Measurements from ENCODE around the gene MAD2L1BP. TPM values are rescaled to one million over a fixed set of nuclear protein-coding genes. Genes with fewer than 3 reads are reported as not detected.

Gene MAD2L1BP
- total RNA-seq, 1 experiment from 2014 or later: 36.6 TPM

DNA sequence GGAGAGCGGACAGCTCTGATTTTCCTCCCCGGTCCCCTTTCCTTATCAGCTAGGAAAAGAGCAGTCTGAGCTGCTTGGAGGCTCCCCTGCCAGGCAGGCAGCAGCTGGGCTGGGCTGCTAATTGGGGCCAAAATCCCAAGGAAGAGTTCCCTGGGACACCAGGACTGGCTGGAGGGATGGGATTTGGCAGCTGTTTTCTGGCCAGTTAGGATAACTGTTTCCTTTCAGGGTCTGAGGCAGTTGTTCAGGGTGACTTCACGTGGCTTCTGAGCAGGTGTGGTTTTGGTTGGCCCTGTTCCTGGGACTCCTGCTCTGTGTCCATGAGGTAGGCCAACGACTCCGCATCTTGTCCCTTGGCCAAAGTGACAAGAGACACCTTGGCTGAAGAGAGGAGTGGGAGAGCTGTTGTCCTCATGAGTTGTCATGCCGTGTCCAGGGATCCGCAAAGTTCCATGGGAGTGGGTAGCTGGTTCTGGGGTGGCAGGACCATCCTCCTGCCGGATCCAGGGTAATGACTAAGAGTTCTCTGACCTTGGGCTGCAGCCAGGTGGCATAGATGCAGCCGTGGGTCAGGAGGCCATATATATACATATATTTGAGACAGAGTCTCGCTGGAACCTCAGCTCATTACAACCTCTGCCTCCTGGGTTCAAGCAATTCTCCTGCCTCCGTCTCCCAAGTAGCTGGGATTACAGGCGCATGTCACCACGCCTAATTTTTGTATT, 30.7 kb downstream of the MAD2L1BP start (continued):
- TF ChIP-seq EZH2phosphoT487 (IDR thresholded peaks at IDR 0.05; ENCODE audit: borderline replicate concordance): no peak
- TF ChIP-seq, protein P1, sequence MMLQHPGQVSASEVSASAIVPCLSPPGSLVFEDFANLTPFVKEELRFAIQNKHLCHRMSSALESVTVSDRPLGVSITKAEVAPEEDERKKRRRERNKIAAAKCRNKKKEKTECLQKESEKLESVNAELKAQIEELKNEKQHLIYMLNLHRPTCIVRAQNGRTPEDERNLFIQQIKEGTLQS (IDR thresholded peaks at IDR 0.05): no peak
- no peak for TF ChIP-seq SP1 (IDR thresholded peaks at IDR 0.05; ENCODE audit: low read depth)
- no peak for TF ChIP-seq POLR2AphosphoS5 (IDR thresholded peaks at IDR 0.05; ENCODE audit: low read depth, low read length)

DNA sequence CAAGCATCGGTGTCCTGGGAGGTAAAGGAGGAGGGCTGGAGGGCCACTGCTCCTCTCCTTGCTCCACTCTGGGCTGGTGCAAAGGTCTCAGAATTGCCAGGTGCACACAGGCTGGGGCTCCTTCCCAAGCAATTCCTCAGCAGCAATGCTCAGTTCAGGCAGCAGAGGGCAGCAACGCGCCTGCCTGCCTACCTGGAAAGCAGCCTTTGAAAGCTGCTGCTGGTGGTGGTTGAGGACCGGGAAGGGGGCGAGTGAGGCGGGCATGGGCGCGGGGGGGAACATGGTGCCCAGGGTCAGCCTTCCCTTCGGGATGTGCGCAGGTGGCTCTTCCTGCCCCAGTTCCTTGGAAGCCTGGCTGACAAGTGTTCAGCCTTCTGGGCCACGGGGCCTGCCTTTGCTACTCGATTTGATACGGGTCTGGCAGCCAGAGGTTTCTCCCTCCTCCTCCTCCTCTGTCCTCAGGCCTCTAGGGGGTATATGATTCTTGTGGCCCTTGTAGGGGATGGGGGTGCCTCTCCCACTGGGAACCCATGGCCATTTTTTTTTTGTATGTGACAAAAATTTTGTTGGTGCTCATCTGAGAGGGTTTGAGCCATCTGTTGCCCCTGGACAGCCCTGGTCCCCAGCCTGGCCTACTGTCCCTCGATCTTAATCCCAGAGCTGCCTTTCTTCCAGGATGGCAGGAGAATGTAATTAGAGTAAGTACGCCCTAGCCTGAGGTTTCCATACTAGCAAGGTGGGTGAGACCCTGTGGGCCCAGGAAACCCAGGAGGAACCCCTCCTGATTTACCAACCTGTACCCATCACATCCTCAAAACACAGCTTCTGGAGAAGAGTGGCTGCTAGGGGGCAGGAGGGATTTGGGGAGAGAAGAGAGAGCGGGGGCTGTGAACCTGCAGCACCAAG, 31.9 kb downstream of the MAD2L1BP start:
- RAD21 ChIA-PET (ENCODE audit: low non-redundant PET in 1 of 2, low total read pairs in 2 of 2, uncharacterized antibody in 2 of 2, unreplicated experiment in 2 of 2): interaction anchor here (1.0 to 1.3 kb wide), 2 partner anchors 412 kb away, joined by 3 to 4 read pairs; no protein-coding TSS in a partner anchor
- CTCF ChIA-PET: interaction anchor here (0.6 to 4.6 kb wide), 29 partner anchors 10 to 412 kb away, joined by 3 to 45 read pairs (median 4); partner anchors contain the start of genes GTPBP2 and VEGFA
- POLR2A ChIA-PET: interaction anchor here (0.9 to 1.1 kb wide), 3 partner anchors 102 to 411 kb away, joined by 3 read pairs; partner anchors contain the start of gene VEGFA

More for the DNA sequence above, 31.9 kb downstream of the MAD2L1BP start:
- peaks cover 12 to 49% of the 10 kb centered on the region in 2 experiments for H3K4me1 ChIP-seq (ENCODE audit: control insufficient read depth in 1 of 2, insufficient read depth in 2 of 2, low read length in 2 of 2)
- no peak overlapping the region for H2AFZ ChIP-seq (ENCODE audit: low read depth, low read length, poor library complexity, severe bottlenecking)
- DNase-seq (ENCODE audit: low read depth, low spot score): peak; percentile 43
- peak; percentile 68 for ATAC-seq
- no peaks in the 10 kb centered on the region for H3K9me2 ChIP-seq (ENCODE audit: insufficient read depth)
- H3K27ac ChIP-seq (ENCODE audit: low read depth, low read length): peak overlapping the region; percentile 49; the same call in 1 of the 2 replicates
- no peak overlapping the region; a peak in 1 of 4 replicates for H3K4me3 ChIP-seq (replicated peaks in 1 of 2; ENCODE audit: low read depth in 1 of 2, low read length in 2 of 2)
- H3K9ac ChIP-seq (ENCODE audit: low read length): no peak overlapping the region
- intact Hi-C loops (cut with micrococcal nuclease): loop anchor here (1.0 to 5.0 kb wide), 4 partner anchors 93 to 765 kb away; no protein-coding TSS in a partner anchor
- TF ChIP-seq RAD21 (IDR thresholded peaks at IDR 0.05; ENCODE audit: low read depth): peak; percentile 95
- TF ChIP-seq, protein P2, sequence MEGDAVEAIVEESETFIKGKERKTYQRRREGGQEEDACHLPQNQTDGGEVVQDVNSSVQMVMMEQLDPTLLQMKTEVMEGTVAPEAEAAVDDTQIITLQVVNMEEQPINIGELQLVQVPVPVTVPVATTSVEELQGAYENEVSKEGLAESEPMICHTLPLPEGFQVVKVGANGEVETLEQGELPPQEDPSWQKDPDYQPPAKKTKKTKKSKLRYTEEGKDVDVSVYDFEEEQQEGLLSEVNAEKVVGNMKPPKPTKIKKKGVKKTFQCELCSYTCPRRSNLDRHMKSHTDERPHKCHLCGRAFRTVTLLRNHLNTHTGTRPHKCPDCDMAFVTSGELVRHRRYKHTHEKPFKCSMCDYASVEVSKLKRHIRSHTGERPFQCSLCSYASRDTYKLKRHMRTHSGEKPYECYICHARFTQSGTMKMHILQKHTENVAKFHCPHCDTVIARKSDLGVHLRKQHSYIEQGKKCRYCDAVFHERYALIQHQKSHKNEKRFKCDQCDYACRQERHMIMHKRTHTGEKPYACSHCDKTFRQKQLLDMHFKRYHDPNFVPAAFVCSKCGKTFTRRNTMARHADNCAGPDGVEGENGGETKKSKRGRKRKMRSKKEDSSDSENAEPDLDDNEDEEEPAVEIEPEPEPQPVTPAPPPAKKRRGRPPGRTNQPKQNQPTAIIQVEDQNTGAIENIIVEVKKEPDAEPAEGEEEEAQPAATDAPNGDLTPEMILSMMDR (IDR thresholded peaks at IDR 0.05 in 2 of 3, conservative IDR thresholded peaks at IDR 0.05 in 1 of 3; ENCODE audit: borderline replicate concordance in 1 of 3, insufficient read depth in 1 of 3, low read depth in 2 of 3, low read length in 2 of 3): peak; percentile 89 to 97 (median 94)
- TF ChIP-seq JUND (IDR thresholded peaks at IDR 0.05): no peak
- TF ChIP-seq SIN3A (IDR thresholded peaks at IDR 0.05; ENCODE audit: low read depth): no peak
- no peak for TF ChIP-seq EGR1 (IDR thresholded peaks at IDR 0.05; ENCODE audit: low read depth)
- TF ChIP-seq FOSL1 (IDR thresholded peaks at IDR 0.05; ENCODE audit: low read depth): no peak
- no peak for TF ChIP-seq ELF1 (IDR thresholded peaks at IDR 0.05; ENCODE audit: borderline replicate concordance, low read depth)
- TF ChIP-seq YY1 (IDR thresholded peaks at IDR 0.05; ENCODE audit: extremely low read depth, insufficient replicate concordance, low read depth, low read length): peak; percentile 17
- H3K9me3 ChIP-seq (ENCODE audit: control insufficient read depth in 1 of 2, insufficient read depth in 1 of 2, low read depth in 1 of 2, low read length in 2 of 2): no peaks in the 10 kb centered on the region
- no peaks in the 10 kb centered on the region for H3K79me2 ChIP-seq (ENCODE audit: insufficient read depth, low read length)
- peaks cover 6 to 14% of the 10 kb centered on the region in 2 experiments; a peak in 2 of 4 replicates for H3K36me3 ChIP-seq (ENCODE audit: control insufficient read depth in 1 of 2, insufficient read depth in 2 of 2, low read length in 2 of 2)
- BruUV-seq (replicated peaks): no TSS peak
- H3K27me3 ChIP-seq (ENCODE audit: insufficient read depth, low read length): no peaks in the 10 kb centered on the region
- H3K4me2 ChIP-seq (ENCODE audit: low read length): peak overlapping the region; percentile 69
- no peaks in the 10 kb centered on the region for H4K20me1 ChIP-seq (ENCODE audit: insufficient read depth)
